Measurements from ENCODE around the gene EIF4G3.

GRCh38 chr1:21003281-21004045 is 173.2 kb downstream of the EIF4G3 start:
- TF ChIP-seq, protein P1, sequence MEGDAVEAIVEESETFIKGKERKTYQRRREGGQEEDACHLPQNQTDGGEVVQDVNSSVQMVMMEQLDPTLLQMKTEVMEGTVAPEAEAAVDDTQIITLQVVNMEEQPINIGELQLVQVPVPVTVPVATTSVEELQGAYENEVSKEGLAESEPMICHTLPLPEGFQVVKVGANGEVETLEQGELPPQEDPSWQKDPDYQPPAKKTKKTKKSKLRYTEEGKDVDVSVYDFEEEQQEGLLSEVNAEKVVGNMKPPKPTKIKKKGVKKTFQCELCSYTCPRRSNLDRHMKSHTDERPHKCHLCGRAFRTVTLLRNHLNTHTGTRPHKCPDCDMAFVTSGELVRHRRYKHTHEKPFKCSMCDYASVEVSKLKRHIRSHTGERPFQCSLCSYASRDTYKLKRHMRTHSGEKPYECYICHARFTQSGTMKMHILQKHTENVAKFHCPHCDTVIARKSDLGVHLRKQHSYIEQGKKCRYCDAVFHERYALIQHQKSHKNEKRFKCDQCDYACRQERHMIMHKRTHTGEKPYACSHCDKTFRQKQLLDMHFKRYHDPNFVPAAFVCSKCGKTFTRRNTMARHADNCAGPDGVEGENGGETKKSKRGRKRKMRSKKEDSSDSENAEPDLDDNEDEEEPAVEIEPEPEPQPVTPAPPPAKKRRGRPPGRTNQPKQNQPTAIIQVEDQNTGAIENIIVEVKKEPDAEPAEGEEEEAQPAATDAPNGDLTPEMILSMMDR (IDR thresholded peaks at IDR 0.05): no peak
- TF ChIP-seq POLR2AphosphoS5 (IDR thresholded peaks at IDR 0.05): no peak

Measured in gastroesophageal sphincter (tissue), 3 donors.